HepG2 (cell line): ENCODE data around the gene TANGO6. TPM values are rescaled to one million over a fixed set of nuclear protein-coding genes. Genes with fewer than 3 reads are reported as not detected.

Experiments used
- ATAC-seq: fragments of 200-7000 bp; cut with Tn5 transposase; 3 replicates; pipeline ENCODE4 v1.9.1; 2020; ENCODE audit warnings: mild to moderate bottlenecking, moderate library complexity
- BruUV-seq: library from RNA; stranded (reverse); fragments of 400-500 nt; replicated peaks from 2 replicates; lab custom pipeline; 2021; lab: Mats Ljungman, UMichigan
- CTCF ChIA-PET: fragments of 300-600 bp; formaldehyde crosslinking; extraction: SDS; loops from one replicate; lab custom pipeline; 2021; ENCODE audit warnings: low total read pairs, inconsistent platforms, low intra/inter-chr PET ratio; lab: Yijun Ruan, JAX
- POLR2A ChIA-PET: fragments of 350-600 bp; sonication (Branson Sonifier 250); formaldehyde crosslinking; loops from one replicate; lab custom pipeline; 2020; ENCODE audit warnings: antibody characterized with exemption, inconsistent platforms; lab: Yijun Ruan, JAX
- DNase-seq: peaks from one replicate; pipeline ENCODE4 v3.0.0-alpha.2; 2015; ENCODE audit warnings: low spot score
- FAIRE-seq: peaks from 3 replicates; lab custom pipeline; 2011; peaks lifted over from hg19 to GRCh38; lab: Jason Lieb, UNC
- H2AFZ ChIP-seq: one replicate; pipeline ENCODE4 v1.6.1; 2011; ENCODE audit warnings: low read length, inconsistent platforms
- H3K27ac ChIP-seq: fragments of 300-600 bp; 3 replicates; pipeline ENCODE4 v1.8.0; 2011; ENCODE audit warnings: mixed run types, mild to moderate bottlenecking, mixed read lengths, low read length, inconsistent platforms; ENCODE audit not compliant: insufficient read depth; ENCODE audit errors: extremely low read length
- H3K27me3 ChIP-seq, 2 experiments: fragments of 200-600 bp in 1 of 2; 2 replicates in 1 of 2; 3 replicates in 1 of 2; pipeline versions ENCODE4 v1.6.0 to v1.8.0; 2011; ENCODE audit warnings: low read length in 2 of 2, mild to moderate bottlenecking in 2 of 2, moderate library complexity in 2 of 2, inconsistent platforms in 1 of 2; ENCODE audit not compliant: insufficient read depth in 2 of 2, control insufficient read depth in 1 of 2
- H3K36me3 ChIP-seq, 2 experiments: fragments of 200-600 bp in 1 of 2; replicated peaks in 1 of 2; 2 replicates in 1 of 2; 3 replicates in 1 of 2; pipeline versions ENCODE4 v1.5.1 to v1.8.0; 2011; ENCODE audit warnings: low read length in 2 of 2, inconsistent platforms in 1 of 2; ENCODE audit not compliant: insufficient read depth in 2 of 2, control insufficient read depth in 1 of 2
- H3K4me1 ChIP-seq: 2 replicates; pipeline ENCODE4 v1.5.1; 2012; ENCODE audit warnings: low read length, inconsistent platforms; ENCODE audit not compliant: insufficient read depth
- H3K4me2 ChIP-seq: 2 replicates; pipeline ENCODE4 v1.6.0; 2011; ENCODE audit warnings: low read depth, low read length, inconsistent platforms
- H3K4me3 ChIP-seq, 3 experiments: fragments of 200-600 bp in 1 of 3; sonication (generic), shearing (Covaris generic) in 1 of 3; replicated peaks in 1 of 3; 2 replicates each; pipeline ENCODE4 v1.5.1; 2011 to 2016; ENCODE audit warnings: low read length in 3 of 3, inconsistent platforms in 2 of 3, low read depth in 2 of 3, mild to moderate bottlenecking in 2 of 3, control low read depth in 1 of 3, mixed read lengths in 1 of 3; ENCODE audit not compliant: insufficient read depth in 1 of 3
- H3K79me2 ChIP-seq: one replicate; pipeline ENCODE4 v1.6.1; 2011; ENCODE audit warnings: low read length, inconsistent platforms; ENCODE audit not compliant: insufficient read depth
- H3K9ac ChIP-seq: 2 replicates; pipeline ENCODE4 v1.6.0; 2011; ENCODE audit warnings: mild to moderate bottlenecking, low read depth, low read length, inconsistent platforms; ENCODE audit not compliant: insufficient read depth
- H3K9me3 ChIP-seq: 2 replicates; pipeline ENCODE4 v1.5.1; 2012; ENCODE audit warnings: mild to moderate bottlenecking, low read length
- H4K20me1 ChIP-seq: 2 replicates; pipeline ENCODE4 v1.6.0; 2011; ENCODE audit warnings: inconsistent platforms, mild to moderate bottlenecking, low read length, moderate library complexity; ENCODE audit not compliant: insufficient read depth
- FOXO1 ChIP-seq: sonication (generic); formaldehyde crosslinking; IDR thresholded peaks from 2 replicates; pipeline ENCODE4 v1.4.0; 2020; ENCODE audit warnings: missing genetic modification reagents
- HMG20B ChIP-seq: conservative IDR thresholded peaks from 2 replicates; pipeline ENCODE4 v1.6.1; 2016; ENCODE audit warnings: missing genetic modification reagents, missing compliant biosample characterization
- RARG ChIP-seq: sonication (generic); formaldehyde crosslinking; IDR thresholded peaks from 2 replicates; pipeline ENCODE4 v1.4.0; 2020; ENCODE audit warnings: low read depth, mild to moderate bottlenecking, missing genetic modification reagents
- SIN3A ChIP-seq: IDR thresholded peaks from 2 replicates; pipeline ENCODE4 v1.6.1; 2011; ENCODE audit warnings: low read depth, mild to moderate bottlenecking, control low read depth, low read length, borderline replicate concordance
- TEAD2 ChIP-seq: sonication (generic); formaldehyde crosslinking; IDR thresholded peaks from 2 replicates; pipeline ENCODE4 v1.9.0; 2021; ENCODE audit warnings: missing genetic modification reagents
- TOPORS ChIP-seq: sonication (generic); formaldehyde crosslinking; IDR thresholded peaks from 2 replicates; pipeline ENCODE4 v1.8.0; 2023; ENCODE audit warnings: mild to moderate bottlenecking, missing genetic modification reagents
- ZFP36L1 ChIP-seq: sonication (generic); formaldehyde crosslinking; IDR thresholded peaks from 2 replicates; pipeline ENCODE4 v1.8.0; 2022; ENCODE audit warnings: mild to moderate bottlenecking, missing genetic modification reagents, moderate library complexity
- ZNF160 ChIP-seq: sonication (generic); formaldehyde crosslinking; IDR thresholded peaks from 2 replicates; pipeline ENCODE4 v1.8.0; 2022; ENCODE audit warnings: mild to moderate bottlenecking, inconsistent platforms, missing genetic modification reagents
- ZNF317 ChIP-seq: sonication (generic); formaldehyde crosslinking; IDR thresholded peaks from 2 replicates; pipeline ENCODE4 v1.5.0; 2020; ENCODE audit warnings: mild to moderate bottlenecking, missing genetic modification reagents
- ZNF577 ChIP-seq: sonication (generic); formaldehyde crosslinking; IDR thresholded peaks from 2 replicates; pipeline ENCODE4 v1.4.0; 2020; ENCODE audit warnings: mild to moderate bottlenecking, low read depth, missing genetic modification reagents, borderline replicate concordance
- ZNF691 ChIP-seq: sonication (generic); formaldehyde crosslinking; IDR thresholded peaks from 2 replicates; pipeline ENCODE4 v1.4.0; 2020; ENCODE audit warnings: missing genetic modification reagents, low read depth, mild to moderate bottlenecking, borderline replicate concordance
- ZNF83 ChIP-seq: sonication (generic); formaldehyde crosslinking; IDR thresholded peaks from 2 replicates; pipeline ENCODE4 v1.4.0; 2020; ENCODE audit warnings: missing genetic modification reagents, mild to moderate bottlenecking, borderline replicate concordance
- ZNF839 ChIP-seq: sonication (generic); formaldehyde crosslinking; IDR thresholded peaks from 2 replicates; pipeline ENCODE4 v1.4.0; 2020; ENCODE audit warnings: missing genetic modification reagents, mild to moderate bottlenecking, borderline replicate concordance
- ZSCAN22 ChIP-seq: sonication (generic); formaldehyde crosslinking; IDR thresholded peaks from 2 replicates; pipeline ENCODE4 v1.4.0; 2020; ENCODE audit warnings: mild to moderate bottlenecking, missing genetic modification reagents
- ZSCAN25 ChIP-seq: sonication (generic); formaldehyde crosslinking; IDR thresholded peaks from 2 replicates; pipeline ENCODE4 v1.8.0; 2022; ENCODE audit warnings: mild to moderate bottlenecking, missing genetic modification reagents
- WGBS: methylation state at CpG from one replicate; pipeline ENCODE4 v1.1.6; 2017; ENCODE audit warnings: low lambda C conversion rate; 5-methylcytosine and 5-hydroxymethylcytosine counted together
- in situ Hi-C: cut with HindIII; loops from 2 replicates; pipeline ENCODE4 v1.10.0; 2017; ENCODE audit warnings: low pct_unique_long_range_greater_than_20kb; ENCODE audit not compliant: extremely low pct_ligation_motif_present
- intact Hi-C: fragments of 100-400 bp; cut with micrococcal nuclease; formaldehyde crosslinking; loops from one replicate; pipeline ENCODE4 v1.10.0; 2022; ENCODE audit not compliant: unreplicated experiment
- polyA plus RNA-seq, 8 experiments: library from polyadenylated mRNA; depleted of rRNA in 3 of 8; stranded (reverse) in 7 of 8; unstranded in 1 of 8; fragments of >200 nt; fragmentation: Illumina TruSeq in 4 of 8; extraction: Trizol in 4 of 8; gene quantifications; 2 replicates each; pipeline versions ENCODE4 v1.2.1 to v1.2.3, GENCODE V29; 2011 to 2016; ENCODE audit warnings: low read depth in 4 of 8, missing spikeins in 1 of 8, mixed read lengths in 1 of 8; ENCODE audit not compliant: insufficient read depth in 1 of 8
- total RNA-seq, 5 experiments: library from RNA; depleted of rRNA; stranded (reverse); fragments of >200 nt; fragmentation: Illumina TruSeq; extraction: Trizol; gene quantifications; 2 replicates each; pipeline ENCODE4 v1.2.3, GENCODE V29; 2016; ENCODE audit warnings: low read depth in 1 of 5
- TF ChIP-seq, protein P1 (sequence below): sonication (generic); formaldehyde crosslinking; IDR thresholded peaks from 2 replicates; pipeline ENCODE4 v1.8.0; 2022; ENCODE audit warnings: mild to moderate bottlenecking, missing genetic modification reagents, moderate library complexity
- TF ChIP-seq, protein P2 (sequence below): IDR thresholded peaks from 2 replicates; pipeline ENCODE4 v1.6.1; 2018; ENCODE audit warnings: missing genetic modification reagents, mild to moderate bottlenecking, missing compliant biosample characterization
- TF ChIP-seq, protein P3 (sequence below): sonication (generic); formaldehyde crosslinking; IDR thresholded peaks from 2 replicates; pipeline ENCODE4 v1.5.1; 2020; ENCODE audit warnings: missing genetic modification reagents, mild to moderate bottlenecking, borderline replicate concordance

Gene TANGO6
- total and polyA plus RNA-seq, 2 of the 13 experiments (the other 11 are each of a cell fraction or from before 2014, with no cell fraction given) = 7.2 to 13.3 TPM

DNA sequence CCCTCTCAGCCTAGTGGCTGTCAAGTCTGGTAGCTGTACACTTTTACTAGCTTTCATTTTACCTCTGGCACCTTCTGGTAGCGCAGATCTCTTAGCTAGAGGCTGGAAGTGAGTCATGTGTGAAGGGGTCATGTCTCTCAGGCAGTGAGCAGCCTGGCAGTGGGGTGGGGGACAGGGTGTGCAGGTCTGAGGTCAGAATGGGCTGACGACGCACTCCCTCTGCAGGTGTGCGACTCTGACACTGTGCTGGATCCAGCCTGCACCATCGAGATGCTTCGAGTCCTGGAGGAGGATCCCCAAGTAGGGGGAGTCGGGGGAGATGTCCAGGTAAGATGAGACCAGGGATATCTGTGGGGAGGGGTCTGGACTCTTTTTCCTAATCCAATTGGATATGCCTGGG, 269.9 kb downstream of the TANGO6 start (continued):
- TF ChIP-seq, protein P1, sequence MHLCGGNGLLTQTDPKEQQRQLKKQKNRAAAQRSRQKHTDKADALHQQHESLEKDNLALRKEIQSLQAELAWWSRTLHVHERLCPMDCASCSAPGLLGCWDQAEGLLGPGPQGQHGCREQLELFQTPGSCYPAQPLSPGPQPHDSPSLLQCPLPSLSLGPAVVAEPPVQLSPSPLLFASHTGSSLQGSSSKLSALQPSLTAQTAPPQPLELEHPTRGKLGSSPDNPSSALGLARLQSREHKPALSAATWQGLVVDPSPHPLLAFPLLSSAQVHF (CRISPR knock-in tag) = no peak
- no peak for TF ChIP-seq ZSCAN25 (CRISPR knock-in tag)
- TF ChIP-seq ZNF691 (CRISPR knock-in tag) = no peak

DNA sequence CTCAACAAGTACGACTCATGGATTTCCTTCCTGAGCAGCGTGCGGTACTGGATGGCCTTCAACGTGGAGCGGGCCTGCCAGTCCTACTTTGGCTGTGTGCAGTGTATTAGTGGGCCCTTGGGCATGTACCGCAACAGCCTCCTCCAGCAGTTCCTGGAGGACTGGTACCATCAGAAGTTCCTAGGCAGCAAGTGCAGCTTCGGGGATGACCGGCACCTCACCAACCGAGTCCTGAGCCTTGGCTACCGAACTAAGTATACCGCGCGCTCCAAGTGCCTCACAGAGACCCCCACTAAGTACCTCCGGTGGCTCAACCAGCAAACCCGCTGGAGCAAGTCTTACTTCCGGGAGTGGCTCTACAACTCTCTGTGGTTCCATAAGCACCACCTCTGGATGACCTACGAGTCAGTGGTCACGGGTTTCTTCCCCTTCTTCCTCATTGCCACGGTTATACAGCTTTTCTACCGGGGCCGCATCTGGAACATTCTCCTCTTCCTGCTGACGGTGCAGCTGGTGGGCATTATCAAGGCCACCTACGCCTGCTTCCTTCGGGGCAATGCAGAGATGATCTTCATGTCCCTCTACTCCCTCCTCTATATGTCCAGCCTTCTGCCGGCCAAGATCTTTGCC, 271.1 kb downstream of the TANGO6 start:
- no peaks in the 10 kb centered on the region for H3K79me2 ChIP-seq
- no peak overlapping the region for H3K27ac ChIP-seq
- peaks cover 9 to 26% of the 10 kb centered on the region in 2 experiments for H3K36me3 ChIP-seq
- H3K9me3 ChIP-seq = no peaks in the 10 kb centered on the region
- intact Hi-C loops (no loop called here), in situ Hi-C loops (loop anchor here (25.0 kb wide), 1 partner anchor 402 kb away; no protein-coding TSS in a partner anchor)
- BruUV-seq = no TSS peak
- H3K27me3 ChIP-seq = no peaks in the 10 kb centered on the region
- H3K4me3 ChIP-seq = no peak overlapping the region
- WGBS = 95% methylated on average over 23 of the region's 25 CpGs
- FAIRE-seq (no peak), DNase-seq (no peak), ATAC-seq (no peak)
- H2AFZ ChIP-seq = no peak overlapping the region
- ChIA-PET CTCF (no interaction called here), POLR2A (no interaction called here)
- H3K4me2 ChIP-seq = no peak overlapping the region
- TF ChIP-seq SIN3A = no peak
- no peak for TF ChIP-seq RARG (CRISPR knock-in tag)
- no peak for TF ChIP-seq ZNF691 (CRISPR knock-in tag)
- no peak for TF ChIP-seq ZNF160 (CRISPR knock-in tag)
- TF ChIP-seq FOXO1 (CRISPR knock-in tag) = no peak
- no peak for TF ChIP-seq ZNF577 (CRISPR knock-in tag)
- TF ChIP-seq TOPORS (CRISPR knock-in tag) = no peak
- no peak for TF ChIP-seq HMG20B (CRISPR knock-in tag)
- TF ChIP-seq, protein P2, sequence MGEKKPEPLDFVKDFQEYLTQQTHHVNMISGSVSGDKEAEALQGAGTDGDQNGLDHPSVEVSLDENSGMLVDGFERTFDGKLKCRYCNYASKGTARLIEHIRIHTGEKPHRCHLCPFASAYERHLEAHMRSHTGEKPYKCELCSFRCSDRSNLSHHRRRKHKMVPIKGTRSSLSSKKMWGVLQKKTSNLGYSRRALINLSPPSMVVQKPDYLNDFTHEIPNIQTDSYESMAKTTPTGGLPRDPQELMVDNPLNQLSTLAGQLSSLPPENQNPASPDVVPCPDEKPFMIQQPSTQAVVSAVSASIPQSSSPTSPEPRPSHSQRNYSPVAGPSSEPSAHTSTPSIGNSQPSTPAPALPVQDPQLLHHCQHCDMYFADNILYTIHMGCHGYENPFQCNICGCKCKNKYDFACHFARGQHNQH (CRISPR knock-in tag) = no peak
- TF ChIP-seq ZNF317 (CRISPR knock-in tag) = no peak
- no peak for TF ChIP-seq ZNF83
- TF ChIP-seq TEAD2 = no peak
- TF ChIP-seq, protein P3, sequence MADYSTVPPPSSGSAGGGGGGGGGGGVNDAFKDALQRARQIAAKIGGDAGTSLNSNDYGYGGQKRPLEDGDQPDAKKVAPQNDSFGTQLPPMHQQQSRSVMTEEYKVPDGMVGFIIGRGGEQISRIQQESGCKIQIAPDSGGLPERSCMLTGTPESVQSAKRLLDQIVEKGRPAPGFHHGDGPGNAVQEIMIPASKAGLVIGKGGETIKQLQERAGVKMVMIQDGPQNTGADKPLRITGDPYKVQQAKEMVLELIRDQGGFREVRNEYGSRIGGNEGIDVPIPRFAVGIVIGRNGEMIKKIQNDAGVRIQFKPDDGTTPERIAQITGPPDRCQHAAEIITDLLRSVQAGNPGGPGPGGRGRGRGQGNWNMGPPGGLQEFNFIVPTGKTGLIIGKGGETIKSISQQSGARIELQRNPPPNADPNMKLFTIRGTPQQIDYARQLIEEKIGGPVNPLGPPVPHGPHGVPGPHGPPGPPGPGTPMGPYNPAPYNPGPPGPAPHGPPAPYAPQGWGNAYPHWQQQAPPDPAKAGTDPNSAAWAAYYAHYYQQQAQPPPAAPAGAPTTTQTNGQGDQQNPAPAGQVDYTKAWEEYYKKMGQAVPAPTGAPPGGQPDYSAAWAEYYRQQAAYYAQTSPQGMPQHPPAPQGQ = no peak
- TF ChIP-seq ZSCAN22 (CRISPR knock-in tag) = no peak
- TF ChIP-seq ZNF839 (CRISPR knock-in tag) = no peak
- TF ChIP-seq ZFP36L1 (CRISPR knock-in tag) = no peak
- H4K20me1 ChIP-seq = no peaks in the 10 kb centered on the region
- H3K9ac ChIP-seq = no peak overlapping the region
- H3K4me1 ChIP-seq = 0 out of 2 replicates have a peak, but pooled peaks cover 5% of the 10 kb centered on the region
